ENCODE measurements around the gene C16orf74. TPM values are rescaled to one million over a fixed set of nuclear protein-coding genes. Genes with fewer than 3 reads are reported as not detected.

C16orf74 gene
- total RNA-seq, 1 donor from 2014 or later, result 0.30 TPM

DNA sequence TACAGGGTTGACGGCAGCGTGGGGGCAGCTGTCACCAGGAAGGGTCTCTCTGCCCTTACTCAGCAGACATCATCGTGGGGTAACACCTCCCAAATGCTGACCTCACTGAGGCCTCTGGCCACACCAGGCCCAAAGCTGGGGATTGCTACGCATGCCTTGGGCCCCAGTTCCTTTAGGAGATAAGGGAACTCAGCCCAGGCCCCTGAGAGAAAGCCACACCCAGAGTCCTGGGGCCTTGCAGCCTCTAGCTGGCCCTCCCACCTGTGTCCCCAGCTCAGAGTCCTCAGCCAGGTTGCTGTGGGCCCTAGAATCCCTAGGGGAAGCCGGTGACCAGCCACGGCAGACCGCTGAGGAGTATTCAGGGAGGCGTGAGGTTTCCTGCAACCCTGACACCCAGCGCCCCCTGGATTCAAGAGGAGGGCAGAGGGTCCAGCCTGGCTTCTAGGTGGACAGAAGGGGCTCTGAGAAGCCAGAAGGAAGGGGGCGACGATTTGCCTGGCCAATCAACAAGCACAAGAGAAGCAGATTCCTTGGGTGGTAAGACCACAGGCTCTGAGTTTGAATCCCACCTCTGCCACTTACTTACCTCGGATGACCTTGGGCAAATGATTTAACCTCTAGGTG lies 51.8 kb downstream of the C16orf74 start:
- no peak for DNase-seq (ENCODE audit: low spot score)
- no peak for ATAC-seq

DNA sequence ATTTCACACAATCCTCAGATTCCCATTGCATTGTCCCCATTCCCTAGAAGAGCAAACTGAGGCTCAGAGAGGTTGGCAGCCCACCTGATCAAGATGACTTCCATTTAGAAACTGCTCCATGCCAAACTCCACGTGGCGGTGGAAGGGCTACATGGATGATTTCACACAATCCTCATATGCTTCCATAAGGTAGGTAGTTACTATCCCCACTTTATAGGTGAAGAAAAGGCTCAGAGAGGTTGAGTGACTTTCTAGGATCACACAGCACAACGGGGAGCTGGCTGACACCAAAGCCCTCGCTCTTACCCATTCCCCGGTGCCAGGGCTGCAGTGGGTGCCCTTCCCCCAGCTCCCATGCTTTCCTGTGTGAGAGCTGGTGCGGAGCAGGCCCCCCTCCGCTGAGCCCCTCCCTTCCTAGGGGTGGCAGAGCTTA lies 52.4 kb downstream of the C16orf74 start:
- ATAC-seq (no peak), DNase-seq (ENCODE audit: low spot score) (no peak)

DNA sequence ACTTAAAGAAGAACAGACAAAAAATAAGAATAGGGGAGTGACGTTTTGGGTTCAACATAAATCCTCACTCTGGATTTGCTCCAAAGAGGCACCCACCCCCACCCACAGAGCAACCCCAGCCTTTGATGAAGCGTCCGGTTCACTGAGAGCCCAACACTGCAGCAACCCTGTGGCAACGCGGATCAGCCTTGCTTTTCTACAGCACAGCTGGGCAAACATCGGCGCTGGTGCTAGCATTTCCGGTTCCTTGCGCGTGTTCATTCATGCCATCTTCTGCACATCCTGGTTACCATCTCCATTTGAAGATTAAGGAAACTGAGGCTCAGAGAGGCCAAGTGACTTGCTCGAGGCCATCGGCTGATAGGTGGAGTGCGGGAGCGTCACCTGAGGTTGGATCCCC lies 53.5 kb downstream of the C16orf74 start:
- ATAC-seq (no peak), DNase-seq (ENCODE audit: low spot score) (no peak)

DNA sequence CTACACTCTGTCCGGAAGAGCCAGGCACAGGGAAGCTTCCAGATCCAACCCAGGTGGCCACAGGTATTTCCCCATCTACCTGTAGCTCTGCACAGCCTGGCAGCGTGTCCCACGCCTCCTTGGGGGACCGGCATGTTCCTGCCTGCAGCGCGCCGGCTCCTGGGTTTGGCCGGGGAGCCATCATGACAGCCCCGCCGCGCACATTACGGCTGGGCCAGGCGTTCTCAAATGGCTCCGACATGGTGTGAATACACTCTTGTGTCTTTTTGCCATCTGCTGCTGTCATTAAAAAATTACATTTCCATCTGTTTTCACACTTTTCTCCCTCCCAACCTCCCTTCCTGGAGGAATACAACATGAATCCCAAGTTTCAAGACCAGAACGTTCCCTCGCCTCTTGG lies 54.1 kb downstream of the C16orf74 start:
- DNase-seq (ENCODE audit: low spot score) (no peak), ATAC-seq (no peak)

DNA sequence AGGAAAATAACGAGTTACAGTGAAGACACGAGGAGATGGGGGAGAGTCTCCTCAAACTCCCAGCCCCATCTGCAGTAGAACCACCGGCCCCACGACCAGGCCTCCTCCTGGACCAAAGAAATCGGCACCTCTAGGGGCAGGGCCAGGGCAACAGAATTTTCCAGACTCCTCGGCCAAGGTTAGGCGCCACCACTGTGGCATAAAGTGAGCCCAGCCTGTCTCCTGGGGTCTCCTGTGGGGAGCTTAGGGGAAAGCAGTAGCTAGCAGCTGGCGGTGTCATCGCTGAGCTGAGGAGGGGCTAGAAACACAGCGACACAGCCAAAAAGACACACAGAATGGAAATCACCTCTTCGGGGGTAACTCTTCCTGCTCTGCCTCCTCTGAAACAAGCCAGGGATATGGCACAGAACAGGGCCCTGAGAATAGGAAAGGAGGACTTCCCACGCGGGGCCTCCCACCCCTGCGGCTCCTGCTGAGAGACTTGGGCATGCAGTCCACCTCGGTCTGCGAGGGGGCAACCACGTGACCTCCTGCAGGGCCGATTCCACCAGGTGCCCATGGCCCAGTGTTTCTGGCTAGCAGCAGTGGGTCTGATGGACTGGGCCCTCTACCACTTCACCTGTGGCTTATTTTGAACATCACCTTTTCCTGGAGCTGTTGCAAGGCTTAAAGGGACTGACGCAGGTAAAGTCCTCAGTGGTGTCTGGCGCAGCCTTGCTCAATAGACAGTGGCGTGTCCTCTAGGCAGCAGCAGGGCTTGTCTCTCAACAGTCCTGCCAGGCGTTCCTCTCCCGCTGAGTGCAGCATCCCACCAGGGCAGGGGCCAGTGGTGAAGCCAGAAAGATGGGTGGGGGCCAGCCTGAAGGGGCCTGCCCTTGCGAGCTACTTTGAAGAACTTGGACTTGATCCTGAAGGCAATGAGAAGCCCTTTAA lies 55.4 kb downstream of the C16orf74 start:
- no peak for ATAC-seq
- no peak for DNase-seq (ENCODE audit: low spot score)

DNA sequence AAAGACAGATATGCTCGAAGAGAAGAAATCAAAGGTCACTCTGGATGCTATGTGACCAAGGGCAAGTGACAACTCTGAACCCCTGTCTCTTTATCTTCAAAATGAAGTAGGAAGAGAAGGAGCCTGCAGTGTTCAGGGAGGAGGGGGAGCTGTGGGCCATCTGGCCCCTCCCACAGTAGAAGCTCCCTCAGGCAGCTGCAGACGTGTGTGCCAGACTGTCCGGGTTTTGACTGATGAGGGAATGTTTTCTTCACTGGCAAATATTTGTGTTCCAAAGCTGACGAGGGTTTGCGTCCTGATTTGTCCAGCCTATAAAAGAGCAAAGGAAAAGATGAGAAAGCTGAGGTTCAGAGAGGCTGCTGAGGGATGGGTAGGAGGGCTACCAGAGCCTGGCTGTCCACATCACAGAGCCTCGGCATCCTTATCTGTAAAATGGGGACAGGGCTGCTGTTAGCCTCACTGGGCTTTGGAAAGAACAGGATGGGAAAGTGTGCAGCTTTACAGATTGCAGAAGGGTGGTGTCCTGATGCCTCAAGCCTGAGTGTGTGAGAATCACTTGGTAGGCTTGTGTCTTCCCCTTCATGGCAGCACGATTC lies 60.3 kb downstream of the C16orf74 start:
- DNase-seq (ENCODE audit: low spot score) (no peak), ATAC-seq (no peak)

DNA sequence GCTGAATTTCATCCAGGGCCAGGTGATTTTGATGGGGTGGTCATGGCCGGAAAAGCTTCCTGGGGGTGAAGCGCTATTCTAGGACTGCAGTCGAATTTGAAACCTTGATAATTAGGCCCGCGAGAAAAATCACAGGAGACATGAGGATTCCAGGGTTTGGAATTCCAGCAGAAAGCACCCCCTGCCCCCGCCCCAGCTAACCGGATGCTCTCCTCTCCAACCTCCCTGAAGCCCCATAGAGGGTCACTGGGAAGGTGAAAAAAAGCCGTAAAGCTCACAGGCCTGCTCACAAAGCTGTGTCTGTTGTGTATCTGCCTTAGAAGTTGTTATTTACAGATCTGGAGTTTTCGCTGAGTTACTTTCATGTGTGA lies 61.0 kb downstream of the C16orf74 start:
- DNase-seq (ENCODE audit: low spot score), result no peak
- ATAC-seq, result no peak

DNA sequence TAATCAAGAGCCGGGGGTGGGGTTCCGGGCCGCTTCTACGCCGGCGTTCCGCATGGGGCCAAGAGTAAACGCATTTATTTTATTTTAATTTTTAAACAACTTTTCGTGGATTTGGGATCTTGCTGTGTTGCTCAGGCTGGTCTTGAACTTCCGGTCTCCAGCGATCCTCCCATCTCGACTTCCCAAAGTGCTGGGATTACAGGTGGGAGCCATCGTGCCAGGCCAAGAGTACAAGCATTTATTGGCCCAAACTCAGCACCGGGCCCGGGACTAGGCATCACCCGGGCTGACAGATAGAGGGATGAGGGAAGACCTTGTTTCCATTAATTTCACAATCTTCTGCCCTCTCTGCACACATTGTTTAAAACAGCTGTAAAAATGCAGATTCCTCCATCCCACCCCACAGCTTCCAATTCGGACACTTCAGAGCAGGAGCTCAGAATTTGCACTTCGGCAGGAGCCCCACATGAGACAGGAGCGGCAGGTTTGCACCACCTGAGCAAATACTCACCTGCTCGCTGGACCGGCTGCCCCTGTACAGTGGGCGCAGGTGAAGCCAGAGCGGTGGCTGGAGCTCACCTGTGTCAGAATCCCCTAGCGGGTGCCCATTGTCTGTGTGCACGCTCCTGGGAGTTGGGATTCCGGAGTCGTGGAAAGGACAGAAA lies 61.5 kb downstream of the C16orf74 start:
- DNase-seq (ENCODE audit: low spot score) (no peak), ATAC-seq (no peak)

DNA sequence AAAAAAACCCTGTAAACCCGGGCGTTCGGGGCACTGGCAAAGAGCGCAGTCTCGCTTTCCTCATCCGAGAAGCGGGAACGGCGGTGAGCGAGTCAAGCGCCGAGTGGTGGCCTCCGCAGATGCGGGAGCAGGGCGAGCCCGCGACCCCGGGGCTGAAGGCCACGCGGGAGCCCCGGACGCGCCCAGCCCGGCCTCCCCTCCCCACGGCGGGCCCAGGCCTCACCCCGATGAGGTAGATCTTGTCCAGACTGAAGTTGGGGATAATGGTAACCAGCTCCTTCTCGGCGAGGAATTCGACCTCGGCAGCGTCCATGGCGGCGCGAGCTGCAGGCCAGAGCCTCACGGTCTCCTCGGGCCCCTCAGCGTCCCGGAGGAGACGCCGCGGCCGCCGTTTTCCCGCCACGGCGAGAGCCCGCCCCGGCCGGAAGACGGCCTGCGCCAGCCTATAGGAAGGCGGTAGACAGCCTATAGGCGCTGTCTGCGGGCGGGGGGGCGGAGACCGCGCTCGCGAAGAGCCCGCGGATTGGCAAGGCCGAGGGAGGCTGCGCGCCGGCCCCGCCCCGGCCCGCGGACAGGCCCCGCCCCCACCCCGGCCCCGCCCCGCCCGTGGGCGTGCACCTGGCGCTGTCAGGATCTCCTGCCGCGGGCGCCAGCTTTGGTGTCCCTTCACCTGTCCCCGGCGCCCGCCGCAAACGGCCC lies 62.2 kb downstream of the C16orf74 start, which contains the start of gene GINS2:
TSS of gene GINS2 (minus strand) at position 369 of the 699 bp plus-strand sequence. CDS start at position 313, 56 bp downstream.
- peak; percentile 92 for DNase-seq (ENCODE audit: low spot score)
- peak; percentile 99 for ATAC-seq

DNA sequence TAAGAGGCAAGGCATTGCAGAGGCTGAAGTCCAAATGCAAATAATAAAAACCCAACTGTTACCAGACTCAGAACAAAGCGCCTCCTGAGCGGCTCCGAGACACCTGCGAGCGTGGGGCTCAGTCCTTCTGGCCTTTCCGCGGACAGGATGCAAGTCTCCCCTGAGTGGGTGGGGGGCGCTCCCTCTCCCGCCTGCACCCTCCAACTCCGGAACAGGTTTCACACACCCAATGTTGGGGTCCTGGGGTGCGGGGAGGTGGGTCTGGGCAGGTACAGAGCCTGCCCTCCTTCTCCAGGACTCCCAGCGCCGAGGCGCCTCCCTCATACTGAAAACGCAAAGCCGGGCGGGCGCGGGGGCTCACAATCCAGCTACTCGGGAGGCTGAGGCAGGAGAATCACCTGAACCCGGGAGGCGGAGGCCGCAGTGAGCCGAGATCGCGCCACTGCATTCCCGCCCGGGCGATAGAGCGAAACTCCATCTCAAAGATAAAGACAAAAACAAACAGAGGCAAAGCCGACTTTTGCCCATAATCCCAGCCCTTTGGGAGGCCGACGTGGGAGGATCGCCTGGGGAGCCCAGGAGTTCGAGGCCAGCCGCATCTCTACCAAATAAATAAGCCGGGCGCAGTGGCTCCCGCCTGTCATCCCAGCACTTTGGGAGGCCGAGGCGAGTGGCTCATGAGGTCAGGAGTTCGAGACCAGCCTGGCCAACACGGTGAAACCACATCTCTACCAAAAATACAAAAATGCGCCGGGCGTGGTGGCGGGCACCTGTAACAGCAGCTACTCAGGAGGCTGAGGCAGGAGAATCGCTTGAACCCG lies 63.0 kb downstream of the C16orf74 start:
- DNase-seq (ENCODE audit: low spot score), result no peak
- no peak for ATAC-seq

DNA sequence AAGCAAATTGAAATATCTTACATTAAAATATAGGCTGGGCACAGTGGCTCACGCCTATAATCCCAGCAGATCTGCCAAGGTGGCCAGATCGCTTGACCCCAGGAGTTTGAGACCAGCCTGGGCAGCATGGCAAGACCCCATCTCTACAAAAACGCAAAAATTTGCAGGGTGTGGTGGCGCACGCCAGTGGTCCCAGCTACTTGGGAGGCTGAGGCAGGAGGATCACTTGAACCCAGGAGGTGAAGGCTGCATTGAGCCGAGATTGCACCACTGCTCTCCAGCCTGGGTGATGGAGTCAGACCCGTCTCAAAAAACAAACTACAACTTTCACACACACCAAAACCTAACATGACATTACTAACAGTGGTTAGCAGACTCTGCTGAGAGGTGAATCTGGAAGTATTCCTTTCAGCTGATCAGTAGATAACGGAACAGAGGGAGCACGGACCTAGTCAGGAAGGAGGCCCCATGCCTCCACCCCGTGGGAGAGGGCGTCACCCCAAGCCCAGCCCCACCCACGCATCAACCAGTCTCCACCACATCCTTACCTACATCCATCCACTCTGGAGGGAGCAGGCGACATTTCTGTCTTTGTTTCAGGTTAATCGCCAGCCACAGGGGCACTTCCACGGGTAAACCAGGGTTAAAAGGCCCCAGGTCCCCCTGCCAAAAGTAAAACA lies 63.8 kb downstream of the C16orf74 start:
- ATAC-seq (no peak), DNase-seq (ENCODE audit: low spot score) (no peak)

DNA sequence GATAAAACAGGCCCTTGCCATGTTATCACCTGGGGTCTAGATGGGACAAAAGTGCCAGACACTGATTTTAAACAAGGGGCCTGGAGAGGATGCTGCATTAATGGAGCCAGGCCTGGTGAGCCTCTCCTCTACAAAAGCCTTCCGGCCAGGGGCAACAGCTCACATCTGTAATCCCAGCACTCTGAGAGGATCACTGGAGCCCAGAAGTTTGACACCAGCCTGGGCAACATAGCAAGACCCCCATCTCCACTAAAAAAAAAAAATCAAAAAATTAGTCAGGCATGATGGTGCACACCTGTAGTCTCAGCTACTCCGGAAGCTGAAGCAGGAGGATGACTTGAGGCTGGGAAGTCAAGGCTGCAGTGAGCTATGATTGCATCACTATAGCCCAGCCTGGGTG lies 65.6 kb downstream of the C16orf74 start:
- DNase-seq (ENCODE audit: low spot score), result no peak

DNA sequence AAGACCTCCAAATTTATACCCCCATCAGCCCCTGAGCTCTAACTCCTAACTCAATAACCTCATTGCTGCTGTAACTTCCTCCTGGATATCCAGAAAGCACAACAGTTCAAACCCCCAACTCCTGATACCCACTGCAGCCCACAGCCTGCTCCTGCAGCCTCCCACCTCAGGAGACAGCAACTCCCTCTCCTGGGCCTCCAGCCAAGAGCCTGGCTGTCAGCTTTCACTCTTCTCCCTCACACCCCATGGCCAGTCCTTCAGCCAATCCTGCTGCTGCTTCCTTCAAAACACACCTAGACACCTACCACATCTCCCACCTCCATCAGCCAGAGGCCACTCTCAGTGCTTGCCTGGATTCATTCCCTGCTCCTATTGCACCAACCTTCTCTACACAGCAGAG lies 67.5 kb downstream of the C16orf74 start:
- ATAC-seq (no peak), DNase-seq (ENCODE audit: low spot score) (no peak)

More for the DNA sequence above, 65.6 kb downstream of the C16orf74 start:
- no peak for ATAC-seq

DNA sequence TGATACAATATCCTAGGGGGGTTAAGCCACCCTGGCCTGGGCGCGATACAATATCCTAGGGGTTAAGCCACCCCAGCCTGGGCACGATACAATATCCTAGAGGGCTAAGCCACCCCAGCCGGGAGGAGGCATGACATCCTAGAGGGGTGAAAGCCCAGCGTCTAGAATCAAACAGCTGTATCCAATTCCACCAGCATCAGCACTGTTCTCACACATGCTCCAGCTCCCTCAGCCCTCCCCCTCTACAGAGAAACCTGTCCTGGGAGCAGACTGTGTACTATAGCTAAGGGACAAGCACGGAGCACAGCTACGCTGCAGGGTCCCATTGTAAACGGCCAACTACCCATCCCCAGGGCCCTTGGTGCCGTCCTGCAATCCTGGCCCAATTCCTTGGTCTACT lies 68.4 kb downstream of the C16orf74 start:
- no peak for ATAC-seq
- DNase-seq (ENCODE audit: low spot score), result no peak

DNA sequence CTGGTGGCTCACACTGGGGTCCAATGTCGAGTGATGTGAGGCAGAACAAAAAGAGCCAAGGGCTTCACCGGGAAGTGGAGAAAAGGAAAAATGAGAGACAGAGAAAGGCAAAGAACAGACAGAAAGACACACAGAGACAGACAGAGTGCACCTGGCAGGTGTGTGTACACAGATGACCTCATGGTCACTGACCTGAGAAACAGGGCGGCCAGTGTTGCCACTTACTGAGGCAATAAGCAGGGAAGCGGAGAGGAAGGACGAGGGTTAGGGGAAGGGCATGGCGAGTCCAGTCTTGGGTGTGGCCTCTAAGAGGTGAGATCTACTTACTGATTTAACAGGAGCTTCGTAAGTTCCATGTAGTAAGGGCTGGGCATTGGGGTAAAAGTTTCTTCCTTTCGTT lies 69.6 kb downstream of the C16orf74 start:
- ATAC-seq (peak; percentile 92), DNase-seq (ENCODE audit: low spot score) (peak; percentile 77)

DNA sequence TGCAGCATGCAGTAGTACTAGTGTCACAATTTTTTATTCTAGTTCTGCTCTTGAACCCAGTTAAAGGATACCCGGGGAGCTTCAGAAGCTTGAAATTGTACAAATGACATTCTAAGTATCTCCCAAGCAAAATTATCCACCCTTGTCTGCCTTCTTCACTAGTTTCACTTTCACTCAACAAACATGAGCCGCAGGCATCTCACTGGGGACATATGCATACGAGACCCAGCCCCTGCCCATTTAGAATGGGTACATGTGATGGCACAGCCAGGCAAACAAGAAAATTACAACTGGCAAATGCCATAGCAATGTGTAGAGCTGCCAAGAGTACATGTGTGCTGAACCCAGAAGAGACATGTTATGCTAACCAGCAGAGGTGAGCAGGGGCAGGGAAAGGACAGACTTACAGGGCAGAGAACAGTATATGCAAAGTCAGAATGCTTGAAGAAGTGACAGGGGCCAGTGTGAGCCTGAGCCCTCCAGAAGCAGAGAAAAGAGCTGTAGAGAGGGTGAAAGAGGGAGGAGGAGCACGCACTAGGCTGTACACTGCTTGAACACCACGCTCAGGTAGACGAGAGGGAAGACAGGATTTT lies 70.4 kb downstream of the C16orf74 start:
- ATAC-seq (peak; percentile 61), DNase-seq (ENCODE audit: low spot score) (no peak)

DNA sequence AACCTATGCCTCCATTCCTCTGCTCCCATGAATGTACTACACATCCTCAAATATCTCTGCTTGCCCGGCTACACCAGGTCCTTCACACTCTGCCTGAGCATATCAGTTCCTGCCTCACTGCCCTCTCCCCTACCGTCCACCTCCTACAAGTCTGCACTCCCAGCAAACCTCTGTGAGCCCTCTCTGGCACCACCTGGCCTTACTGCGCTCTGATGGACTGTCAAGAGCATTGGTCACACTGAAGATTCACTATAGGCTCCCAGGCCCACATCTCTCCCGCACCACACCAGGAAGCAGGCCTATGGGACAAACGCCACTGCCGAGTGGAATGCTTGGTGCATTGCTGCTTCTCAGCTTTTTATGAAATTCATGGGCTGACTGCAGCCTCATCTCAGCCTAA lies 71.0 kb downstream of the C16orf74 start:
- DNase-seq (ENCODE audit: low spot score) (no peak), ATAC-seq (peak; percentile 6)

DNA sequence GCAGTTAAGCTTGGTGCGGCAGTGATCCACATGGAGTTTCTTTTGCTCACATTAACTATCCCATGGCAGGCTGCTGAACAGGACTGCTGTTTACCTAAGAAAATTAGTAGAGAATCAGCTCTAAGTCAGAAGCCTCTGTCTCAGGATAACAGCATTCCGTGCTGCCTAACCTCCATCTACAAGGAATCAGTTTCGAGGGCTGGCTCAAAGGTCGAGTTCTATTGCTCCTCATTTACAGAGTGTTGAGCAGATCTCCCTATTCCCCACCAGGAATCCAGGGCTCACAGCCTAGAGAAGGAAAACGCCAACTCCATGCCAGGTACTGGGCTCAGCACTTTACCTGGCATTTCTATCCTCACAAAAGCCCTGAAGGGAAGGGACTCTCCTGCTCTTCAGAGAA lies 72.1 kb downstream of the C16orf74 start:
- DNase-seq (ENCODE audit: low spot score), result no peak
- no peak for ATAC-seq

DNA sequence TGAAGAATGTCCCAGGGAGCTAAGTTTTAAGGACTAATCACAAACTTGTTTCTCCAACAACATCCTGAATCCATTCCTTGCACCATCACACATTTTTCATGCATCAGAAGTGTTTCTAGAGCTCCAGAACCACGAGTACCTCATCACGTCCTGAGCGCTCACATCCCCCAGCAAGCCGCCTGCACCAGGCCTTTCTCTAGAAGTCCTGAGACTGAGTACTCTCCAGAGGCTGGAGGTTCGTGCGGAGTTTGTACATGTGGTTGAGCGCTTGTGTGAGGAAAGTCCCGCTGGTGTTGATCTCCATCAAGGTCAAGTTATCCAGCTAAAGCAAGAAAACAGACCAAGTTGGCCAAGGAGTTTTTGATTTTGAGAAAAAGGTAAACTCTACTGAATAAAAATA lies 72.9 kb downstream of the C16orf74 start:
- DNase-seq (ENCODE audit: low spot score) (no peak), ATAC-seq (no peak)
